ENCODE data around the gene STK39.
A peak's percentile ranks its signal among the peaks of the same experiment; 100 is the strongest.

Gene STK39

GRCh38 chr2:168037778-168038177, 209.6 kb downstream of the STK39 start:
- DNase-seq = no peak

GRCh38 chr2:168035458-168035857, 211.9 kb downstream of the STK39 start:
- no peak for DNase-seq

- no peak for DNase-seq
Measured at GRCh38 chr2:168034616-168035015, 212.8 kb downstream of the STK39 start.

GRCh38 chr2:168033966-168034365, 213.4 kb downstream of the STK39 start:
- DNase-seq = no peak

- DNase-seq = no peak
Measured at GRCh38 chr2:168032091-168032490, 215.3 kb downstream of the STK39 start.

- peak in 1 of 2 donors; percentile 8 for DNase-seq
Measured at GRCh38 chr2:168030862-168031624, 216.4 kb downstream of the STK39 start.

- DNase-seq = no peak
Measured at GRCh38 chr2:168029071-168029470, 218.3 kb downstream of the STK39 start.

GRCh38 chr2:168028362-168028761, 219.0 kb downstream of the STK39 start:
- no peak for DNase-seq

GRCh38 chr2:168025487-168026202, 221.8 kb downstream of the STK39 start:
- DNase-seq = peak; percentile 24 to 34

- no peak for DNase-seq
Measured at GRCh38 chr2:168024459-168024858, 222.9 kb downstream of the STK39 start.

GRCh38 chr2:168021800-168022587, 225.4 kb downstream of the STK39 start:
- no peak for DNase-seq

- no peak for DNase-seq
Measured at GRCh38 chr2:168015274-168015953, 232.0 kb downstream of the STK39 start.

- DNase-seq = no peak
Measured at GRCh38 chr2:168009900-168010299, 237.5 kb downstream of the STK39 start.

GRCh38 chr2:168008646-168009195, 238.7 kb downstream of the STK39 start:
- DNase-seq = no peak

GRCh38 chr2:168006498-168006897, 240.9 kb downstream of the STK39 start:
- no peak for DNase-seq

- DNase-seq = no peak
Measured at GRCh38 chr2:168005586-168005985, 241.8 kb downstream of the STK39 start.

GRCh38 chr2:168003876-168004275, 243.5 kb downstream of the STK39 start:
- no peak for DNase-seq

- DNase-seq = peak; percentile 30 to 45
Measured at GRCh38 chr2:168002021-168002553, 245.3 kb downstream of the STK39 start.

- DNase-seq = no peak
Measured at GRCh38 chr2:167992278-167992677, 255.1 kb downstream of the STK39 start.

GRCh38 chr2:167990062-167990461, 257.3 kb downstream of the STK39 start:
- no peak for DNase-seq

GRCh38 chr2:167988296-167988695, 259.1 kb downstream of the STK39 start:
- DNase-seq = no peak

- DNase-seq = no peak
Measured at GRCh38 chr2:167987558-167987957, 259.8 kb downstream of the STK39 start.

All from inflammatory macrophage (primary cell).